Loucy (cell line): ENCODE data around the gene INTS6.

Experiments used
- H2AFZ ChIP-seq: fragments of 200-600 bp; sonication (generic); 2 replicates; pipeline ENCODE4 v1.6.0; 2016; ENCODE audit warnings: antibody characterized with exemption, mild to moderate bottlenecking, low read length, moderate library complexity
- H3F3A ChIP-seq: fragments of 200-600 bp; 2 replicates; pipeline ENCODE4 v1.6.0; 2016; ENCODE audit warnings: antibody characterized with exemption, low read depth, mild to moderate bottlenecking
- H3K27me3 ChIP-seq: fragments of 200-600 bp; sonication (generic); 2 replicates; pipeline ENCODE4 v1.6.1; 2014; ENCODE audit warnings: low read length, mild to moderate bottlenecking; ENCODE audit not compliant: insufficient read depth, poor library complexity, severe bottlenecking
- H3K36me3 ChIP-seq: fragments of 200-600 bp; sonication (generic); 2 replicates; pipeline ENCODE4 v1.6.1; 2016; ENCODE audit warnings: low read length; ENCODE audit not compliant: insufficient read depth
- H3K4me1 ChIP-seq: fragments of 200-600 bp; sonication (generic); 2 replicates; pipeline ENCODE4 v1.5.1; 2014; ENCODE audit warnings: low read length, mild to moderate bottlenecking; ENCODE audit not compliant: insufficient read depth, poor library complexity, severe bottlenecking
- H3K4me2 ChIP-seq: fragments of 200-600 bp; sonication (generic); 2 replicates; pipeline ENCODE4 v1.6.0; 2014; ENCODE audit warnings: antibody characterized with exemption, low read length, low read depth, mild to moderate bottlenecking; ENCODE audit not compliant: poor library complexity, severe bottlenecking
- H3K4me3 ChIP-seq: fragments of 200-600 bp; sonication (generic); 2 replicates; pipeline ENCODE4 v1.5.1; 2014; ENCODE audit warnings: low read length, mild to moderate bottlenecking, mixed read lengths; ENCODE audit not compliant: poor library complexity, severe bottlenecking
- H3K79me2 ChIP-seq: fragments of 200-600 bp; sonication (generic); 2 replicates; pipeline ENCODE4 v1.6.1; 2014; ENCODE audit warnings: low read length; ENCODE audit not compliant: insufficient read depth
- H3K9ac ChIP-seq: fragments of 200-600 bp; sonication (generic); 2 replicates; pipeline ENCODE4 v1.6.0; 2014; ENCODE audit warnings: mild to moderate bottlenecking, low read depth, low read length, moderate library complexity; ENCODE audit not compliant: poor library complexity, severe bottlenecking
- H3K9me2 ChIP-seq: fragments of 200-600 bp; sonication (generic); replicated peaks from 2 replicates; pipeline ENCODE4 v1.6.1; 2016; ENCODE audit warnings: low read depth, low read length, mixed read lengths
- H3K9me3 ChIP-seq: fragments of 200-600 bp; sonication (generic); 2 replicates; pipeline ENCODE4 v1.6.1; 2014; ENCODE audit warnings: mild to moderate bottlenecking, antibody characterized with exemption, low read length, low read depth; ENCODE audit not compliant: insufficient read depth
- H4K20me1 ChIP-seq: fragments of 200-600 bp; sonication (generic); 2 replicates; pipeline ENCODE4 v1.6.0; 2014; ENCODE audit warnings: antibody characterized with exemption, low read length, mild to moderate bottlenecking; ENCODE audit not compliant: insufficient read depth, poor library complexity, severe bottlenecking
- CTCF ChIP-seq: fragments of 200-600 bp; sonication (generic); conservative IDR thresholded peaks from 2 replicates; pipeline ENCODE4 v1.5.1; 2014; ENCODE audit warnings: mild to moderate bottlenecking, antibody characterized with exemption, low read length
- EZH2phosphoT487 ChIP-seq: fragments of 200-600 bp; IDR thresholded peaks from 2 replicates; pipeline ENCODE4 v1.6.1; 2018; ENCODE audit warnings: antibody characterized with exemption, mild to moderate bottlenecking, moderate library complexity, borderline replicate concordance

INTS6 gene

DNA sequence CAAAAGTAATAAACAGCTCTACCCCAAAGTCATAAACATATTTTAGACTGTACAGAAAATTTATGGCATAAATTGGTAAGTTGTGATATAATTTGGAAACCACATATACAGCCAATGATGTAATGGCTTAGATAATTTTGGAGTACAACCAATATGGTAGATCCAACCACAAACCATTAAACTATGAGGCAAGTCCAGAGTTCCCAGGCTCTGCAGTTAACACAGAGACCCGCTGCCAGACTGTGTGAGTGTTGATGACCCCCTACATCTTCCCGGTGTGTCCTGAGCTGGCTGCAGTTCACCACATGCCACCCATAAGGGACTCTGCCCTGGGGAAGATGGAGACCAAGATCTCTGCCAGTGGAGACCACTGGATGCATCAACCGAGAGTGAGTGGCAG lies 123.2 kb downstream of the INTS6 start:
- H3K4me2 ChIP-seq: no peak overlapping the region
- no peaks in the 10 kb centered on the region for H3K9me2 ChIP-seq
- no peaks in the 10 kb centered on the region for H3F3A ChIP-seq
- H3K4me3 ChIP-seq: no peak overlapping the region
- no peaks in the 10 kb centered on the region for H3K27me3 ChIP-seq
- no peaks in the 10 kb centered on the region for H3K79me2 ChIP-seq
- H3K9ac ChIP-seq: no peak overlapping the region
- no peak overlapping the region for H2AFZ ChIP-seq
- H3K4me1 ChIP-seq: no peaks in the 10 kb centered on the region
- H4K20me1 ChIP-seq: no peaks in the 10 kb centered on the region
- no peaks in the 10 kb centered on the region for H3K36me3 ChIP-seq
- H3K9me3 ChIP-seq: no peaks in the 10 kb centered on the region
- TF ChIP-seq CTCF (no peak), EZH2phosphoT487 (no peak)

DNA sequence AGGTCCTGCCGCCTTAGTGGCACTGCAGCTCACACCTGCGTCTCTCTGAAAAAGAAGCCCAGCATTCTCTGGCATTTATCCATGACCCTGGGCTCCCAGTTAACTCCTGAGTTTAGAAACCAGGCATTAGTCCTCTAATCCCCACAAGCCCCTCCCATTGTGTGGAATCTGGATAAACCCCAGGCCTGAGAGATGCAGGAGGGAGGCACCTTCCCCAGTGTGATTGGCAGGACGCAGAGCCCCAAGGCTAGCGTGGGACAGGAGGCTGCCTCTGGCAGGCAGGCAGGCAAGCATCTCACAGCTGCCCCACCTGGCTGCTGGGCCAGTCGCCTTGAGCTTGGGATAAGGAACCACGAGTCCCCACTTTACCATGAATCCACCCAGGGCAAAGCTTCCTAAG lies 124.3 kb downstream of the INTS6 start:
- TF ChIP-seq CTCF (no peak), EZH2phosphoT487 (no peak)
- Histone ChIP-seq H3K9ac (no peak overlapping the region), H2AFZ (no peak overlapping the region), H4K20me1 (no peaks in the 10 kb centered on the region), H3K27me3 (no peaks in the 10 kb centered on the region), H3K9me2 (no peaks in the 10 kb centered on the region), H3K4me1 (no peaks in the 10 kb centered on the region), H3K36me3 (no peaks in the 10 kb centered on the region), H3K4me2 (no peak overlapping the region), H3K9me3 (no peaks in the 10 kb centered on the region), H3F3A (no peaks in the 10 kb centered on the region), H3K79me2 (no peaks in the 10 kb centered on the region), H3K4me3 (no peak overlapping the region)

DNA sequence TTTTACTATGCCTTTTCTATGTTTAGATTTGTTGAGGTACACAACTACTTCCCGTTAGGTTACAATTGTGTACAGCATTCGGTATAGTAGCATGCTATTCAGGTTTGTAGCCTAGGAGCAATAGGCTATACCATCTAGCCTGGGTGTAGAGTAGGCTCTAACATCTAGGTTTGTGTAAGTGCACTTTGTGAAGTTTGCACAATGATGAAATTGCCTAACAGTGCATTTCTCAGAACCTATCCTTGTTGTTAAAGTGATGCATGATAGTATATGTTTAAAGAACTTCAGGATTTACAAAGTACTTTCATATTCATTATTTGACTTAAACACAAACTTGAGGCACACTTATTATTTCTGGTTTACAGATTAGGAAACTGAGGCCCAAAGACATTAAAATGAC lies 124.9 kb downstream of the INTS6 start:
- no peaks in the 10 kb centered on the region for H4K20me1 ChIP-seq
- H3K36me3 ChIP-seq: no peaks in the 10 kb centered on the region
- TF ChIP-seq CTCF (no peak), EZH2phosphoT487 (no peak)
- H2AFZ ChIP-seq: no peak overlapping the region
- H3K9ac ChIP-seq: no peak overlapping the region
- H3K9me2 ChIP-seq: no peaks in the 10 kb centered on the region
- H3K4me3 ChIP-seq: no peak overlapping the region
- no peaks in the 10 kb centered on the region for H3F3A ChIP-seq
- no peaks in the 10 kb centered on the region for H3K27me3 ChIP-seq
- no peaks in the 10 kb centered on the region for H3K9me3 ChIP-seq
- no peaks in the 10 kb centered on the region for H3K79me2 ChIP-seq
- no peaks in the 10 kb centered on the region for H3K4me1 ChIP-seq
- no peak overlapping the region for H3K4me2 ChIP-seq
